Tibial nerve (tissue), 4 donors: ENCODE measurements around the gene TATDN2.

Experiments
- CTCF ChIP-seq, 5 experiments: fragments of 200-600 bp in 3 of 5; fragments of 450-650 bp in 2 of 5; sonication (generic) in 3 of 5; IDR thresholded peaks; one replicate each; pipeline ENCODE4 v1.5.1; 2016 to 2019; ENCODE audit warnings: antibody characterized with exemption in 5 of 5, mild to moderate bottlenecking in 3 of 5, moderate library complexity in 2 of 5
- EP300 ChIP-seq, 2 donors: sonication (generic); formaldehyde crosslinking; IDR thresholded peaks; one replicate each; pipeline ENCODE4 v1.6.1; 2017; ENCODE audit warnings: antibody characterized with exemption in 2 of 2, mild to moderate bottlenecking in 1 of 2

GRCh38 chr3:10311710-10312109 is 63.5 kb downstream of the TATDN2 start:
- no peak for TF ChIP-seq EP300 (IDR thresholded peaks at IDR 0.05)
- no peak for TF ChIP-seq CTCF (IDR thresholded peaks at IDR 0.05)
